Mesendoderm (in vitro differentiated cells): ENCODE measurements around the gene ENPP7.

Experiments used
- DNase-seq: peaks from one replicate; pipeline ENCODE4 v3.0.0; 2013
- H2AK5ac ChIP-seq: 2 replicates; pipeline ENCODE4 v1.6.1; 2013; ENCODE audit warnings: low read length, inconsistent platforms
- H2BK120ac ChIP-seq: 2 replicates; pipeline ENCODE4 v1.6.1; 2013; ENCODE audit warnings: low read depth, mild to moderate bottlenecking, low read length, moderate library complexity, mixed read lengths
- H2BK15ac ChIP-seq: replicated peaks from 2 replicates; pipeline ENCODE4 v1.6.1; 2013; ENCODE audit warnings: low read depth, mild to moderate bottlenecking, moderate library complexity
- H2BK5ac ChIP-seq: 2 replicates; pipeline ENCODE4 v1.6.1; 2013; ENCODE audit warnings: low read length, inconsistent platforms
- H3K18ac ChIP-seq: 2 replicates; pipeline ENCODE4 v1.6.1; 2013; ENCODE audit warnings: mild to moderate bottlenecking, low read length, mixed read lengths
- H3K23ac ChIP-seq: one replicate; pipeline ENCODE4 v1.6.1; 2013; ENCODE audit warnings: low read length
- H3K27ac ChIP-seq: 2 replicates; pipeline ENCODE4 v1.5.1; 2013; ENCODE audit warnings: low read depth, mild to moderate bottlenecking, inconsistent platforms, low read length, moderate library complexity
- H3K27me3 ChIP-seq: 2 replicates; pipeline ENCODE4 v1.6.1; 2013; ENCODE audit warnings: low read length, control low read depth, mild to moderate bottlenecking, inconsistent platforms; ENCODE audit not compliant: insufficient read depth, poor library complexity
- H3K36me3 ChIP-seq: 2 replicates; pipeline ENCODE4 v1.6.1; 2013; ENCODE audit warnings: low read length, inconsistent platforms; ENCODE audit not compliant: control insufficient read depth, insufficient read depth
- H3K4ac ChIP-seq: one replicate; pipeline ENCODE4 v1.6.1; 2013; ENCODE audit warnings: low read depth, mild to moderate bottlenecking, low read length, moderate library complexity
- H3K4me1 ChIP-seq: 2 replicates; pipeline ENCODE4 v1.6.1; 2013; ENCODE audit warnings: low read depth, low read length, inconsistent platforms; ENCODE audit not compliant: control insufficient read depth
- H3K4me2 ChIP-seq: 2 replicates; pipeline ENCODE4 v1.6.1; 2013; ENCODE audit warnings: low read length
- H3K4me3 ChIP-seq: 2 replicates; pipeline ENCODE4 v1.5.1; 2013; ENCODE audit warnings: mild to moderate bottlenecking, low read length
- H3K56ac ChIP-seq: one replicate; pipeline ENCODE4 v1.6.1; 2013; ENCODE audit warnings: low read length
- H3K79me1 ChIP-seq: 2 replicates; pipeline ENCODE4 v1.6.1; 2013; ENCODE audit warnings: low read length, inconsistent platforms
- H3K79me2 ChIP-seq: 2 replicates; pipeline ENCODE4 v1.6.1; 2013; ENCODE audit warnings: mild to moderate bottlenecking, low read length; ENCODE audit not compliant: control insufficient read depth, insufficient read depth
- H3K9ac ChIP-seq: 2 replicates; pipeline ENCODE4 v1.6.1; 2013; ENCODE audit warnings: low read length, inconsistent platforms
- H4K5ac ChIP-seq: one replicate; pipeline ENCODE4 v1.6.1; 2013; ENCODE audit warnings: low read length
- H4K8ac ChIP-seq: one replicate; pipeline ENCODE4 v1.6.1; 2013; ENCODE audit warnings: low read depth, mild to moderate bottlenecking, control low read depth, low read length, moderate library complexity
- WGBS: extraction: QIAGEN DNeasy Blood & Tissue Kit; methylation state at CpG from one replicate; pipeline ENCODE4 v1.1.7; 2013; ENCODE audit warnings: low lambda C conversion rate, missing lambda C conversion rate; ENCODE audit not compliant: insufficient coverage; ENCODE audit errors: extremely low coverage; 5-methylcytosine and 5-hydroxymethylcytosine counted together

ENPP7 gene

GRCh38 chr17:79728169-79728907 lies 2.4 kb upstream of the ENPP7 start:
- Histone ChIP-seq H3K18ac (no peak overlapping the region), H3K56ac (peak overlapping the region; percentile 53), H2BK120ac (no peak overlapping the region), H4K8ac (peak overlapping the region; percentile 89), H3K4me3 (no peak overlapping the region), H4K5ac (no peak overlapping the region), H3K9ac (no peak overlapping the region), H2AK5ac (no peak overlapping the region), H3K4ac (no peak overlapping the region), H3K27ac (no peak overlapping the region), H3K4me2 (no peak overlapping the region), H3K36me3 (no peaks in the 10 kb centered on the region), H3K23ac (no peak overlapping the region), H3K79me1 (no peaks in the 10 kb centered on the region), H2BK15ac (no peak overlapping the region), H2BK5ac (no peak overlapping the region), H3K4me1 (no peaks in the 10 kb centered on the region), H3K27me3 (no peaks in the 10 kb centered on the region), H3K79me2 (no peaks in the 10 kb centered on the region)
- DNase-seq: peak; percentile 95
- WGBS: no CpG with 5 or more reads among the region's 22 CpGs

DNA sequence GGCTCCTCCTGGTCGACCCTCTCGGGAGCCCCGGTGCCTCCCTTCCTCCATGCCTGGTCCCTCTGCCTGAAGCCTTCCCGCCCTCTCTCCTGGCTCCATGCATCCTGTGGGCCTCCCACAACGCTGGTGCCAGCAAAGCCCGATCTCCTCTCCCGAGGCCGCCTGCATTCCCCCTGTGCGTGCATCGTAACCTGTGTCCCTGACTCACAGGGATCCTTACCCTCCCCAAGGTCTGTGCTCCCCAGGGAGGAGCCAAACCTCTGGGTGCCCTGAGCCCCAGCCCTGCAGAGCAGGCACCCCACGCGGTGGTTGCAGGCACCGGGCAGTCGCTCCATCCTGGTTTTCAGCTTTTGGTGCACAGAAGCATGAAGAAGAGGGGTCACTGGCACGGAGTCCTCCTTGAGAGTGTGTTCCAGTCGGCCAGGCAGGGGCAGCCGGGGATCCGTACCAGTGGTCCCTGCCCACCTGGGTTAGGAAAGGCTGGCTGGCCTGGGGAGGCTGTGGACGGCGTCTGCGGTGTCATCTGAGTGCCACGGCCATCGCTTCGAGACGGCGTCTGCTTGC lies 1.8 kb upstream of the ENPP7 start:
- Histone ChIP-seq H3K23ac (no peak overlapping the region), H3K4ac (no peak overlapping the region), H2BK5ac (no peak overlapping the region), H3K9ac (no peak overlapping the region), H2BK120ac (no peak overlapping the region), H3K36me3 (no peaks in the 10 kb centered on the region), H3K18ac (no peak overlapping the region), H3K4me2 (no peak overlapping the region), H3K79me2 (no peaks in the 10 kb centered on the region), H3K56ac (peak overlapping the region; percentile 53), H3K4me3 (no peak overlapping the region), H2BK15ac (no peak overlapping the region), H2AK5ac (no peak overlapping the region), H3K27ac (no peak overlapping the region), H3K4me1 (no peaks in the 10 kb centered on the region), H3K27me3 (no peaks in the 10 kb centered on the region), H3K79me1 (no peaks in the 10 kb centered on the region), H4K5ac (no peak overlapping the region), H4K8ac (peak overlapping the region; percentile 89)
- no peak for DNase-seq
- no CpG with 5 or more reads among the region's 26 CpGs for WGBS

GRCh38 chr17:79729761-79730160 lies 982 bp upstream of the ENPP7 start:
- no peaks in the 10 kb centered on the region for H3K79me2 ChIP-seq
- no peaks in the 10 kb centered on the region for H3K36me3 ChIP-seq
- H3K23ac ChIP-seq: no peak overlapping the region
- H2BK5ac ChIP-seq: no peak overlapping the region
- H3K4me1 ChIP-seq: no peaks in the 10 kb centered on the region
- no peak overlapping the region for H3K56ac ChIP-seq
- H3K18ac ChIP-seq: no peak overlapping the region
- H3K27ac ChIP-seq: no peak overlapping the region
- no peak overlapping the region for H4K5ac ChIP-seq
- H3K4ac ChIP-seq: no peak overlapping the region
- H2BK120ac ChIP-seq: no peak overlapping the region
- no peak for DNase-seq
- no peak overlapping the region for H3K9ac ChIP-seq
- H3K79me1 ChIP-seq: no peaks in the 10 kb centered on the region
- H4K8ac ChIP-seq: no peak overlapping the region
- WGBS: no CpG with 5 or more reads among the region's 12 CpGs
- no peak overlapping the region for H2BK15ac ChIP-seq
- H3K4me3 ChIP-seq: no peak overlapping the region
- no peak overlapping the region for H2AK5ac ChIP-seq
- H3K27me3 ChIP-seq: no peaks in the 10 kb centered on the region
- H3K4me2 ChIP-seq: no peak overlapping the region

GRCh38 chr17:79730437-79730768 lies 340 bp upstream of the ENPP7 start:
- Histone ChIP-seq H3K56ac (no peak overlapping the region), H2AK5ac (no peak overlapping the region), H2BK15ac (no peak overlapping the region), H3K79me1 (no peaks in the 10 kb centered on the region), H3K4me1 (no peaks in the 10 kb centered on the region), H3K79me2 (no peaks in the 10 kb centered on the region), H2BK5ac (no peak overlapping the region), H3K9ac (no peak overlapping the region), H3K18ac (no peak overlapping the region), H2BK120ac (no peak overlapping the region), H3K4me2 (no peak overlapping the region), H3K27ac (no peak overlapping the region), H3K27me3 (no peaks in the 10 kb centered on the region), H4K5ac (no peak overlapping the region), H3K23ac (no peak overlapping the region), H3K36me3 (no peaks in the 10 kb centered on the region), H3K4ac (no peak overlapping the region), H4K8ac (no peak overlapping the region), H3K4me3 (no peak overlapping the region)
- no peak for DNase-seq
- no CpG with 5 or more reads among the region's 5 CpGs for WGBS

DNA sequence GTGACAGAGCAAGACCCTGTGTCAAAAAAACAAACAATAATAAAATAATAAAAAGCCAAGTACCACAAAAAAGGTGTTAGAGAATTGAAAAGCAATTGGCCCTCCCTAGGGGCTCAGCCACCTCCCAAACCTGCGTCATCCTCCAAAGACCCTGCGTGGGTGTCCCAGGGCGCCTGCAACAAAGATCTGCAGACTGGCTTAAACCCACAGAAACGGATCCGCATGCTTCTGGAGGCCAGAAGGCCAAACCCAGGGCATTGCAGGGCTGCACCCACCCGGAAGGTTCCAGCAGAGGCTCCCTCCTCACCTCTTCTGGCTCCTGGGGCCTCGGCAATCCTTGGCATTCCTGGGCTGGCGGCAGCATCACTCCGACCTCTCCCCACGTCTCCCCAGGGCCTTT lies 1.5 kb downstream of the ENPP7 start:
- H3K4me2 ChIP-seq: no peak overlapping the region
- H3K27me3 ChIP-seq: no peaks in the 10 kb centered on the region
- no peaks in the 10 kb centered on the region for H3K4me1 ChIP-seq
- no peak overlapping the region for H2BK5ac ChIP-seq
- whole genome bisulfite sequencing: no CpG with 5 or more reads among the region's 10 CpGs
- no peak overlapping the region for H3K56ac ChIP-seq
- H3K9ac ChIP-seq: no peak overlapping the region
- no peak overlapping the region for H3K27ac ChIP-seq
- no peak overlapping the region for H4K5ac ChIP-seq
- no peak overlapping the region for H2BK120ac ChIP-seq
- no peaks in the 10 kb centered on the region for H3K79me1 ChIP-seq
- no peak overlapping the region for H3K4me3 ChIP-seq
- no peak overlapping the region for H4K8ac ChIP-seq
- no peak overlapping the region for H2AK5ac ChIP-seq
- H2BK15ac ChIP-seq: no peak overlapping the region
- H3K4ac ChIP-seq: no peak overlapping the region
- H3K23ac ChIP-seq: no peak overlapping the region
- no peak for DNase-seq
- H3K18ac ChIP-seq: no peak overlapping the region
- no peaks in the 10 kb centered on the region for H3K79me2 ChIP-seq
- H3K36me3 ChIP-seq: no peaks in the 10 kb centered on the region
